Measurements from ENCODE around the gene RTBDN.

RTBDN gene

GRCh38 chr19:12834566-12834943 is at the start of gene RTBDN:
TSS of gene RTBDN (minus strand) at chr19:12834579. CDS start at chr19:12829979, 4,600 bp downstream.
- DNase-seq (ENCODE audit: low read depth), result no peak

DNA sequence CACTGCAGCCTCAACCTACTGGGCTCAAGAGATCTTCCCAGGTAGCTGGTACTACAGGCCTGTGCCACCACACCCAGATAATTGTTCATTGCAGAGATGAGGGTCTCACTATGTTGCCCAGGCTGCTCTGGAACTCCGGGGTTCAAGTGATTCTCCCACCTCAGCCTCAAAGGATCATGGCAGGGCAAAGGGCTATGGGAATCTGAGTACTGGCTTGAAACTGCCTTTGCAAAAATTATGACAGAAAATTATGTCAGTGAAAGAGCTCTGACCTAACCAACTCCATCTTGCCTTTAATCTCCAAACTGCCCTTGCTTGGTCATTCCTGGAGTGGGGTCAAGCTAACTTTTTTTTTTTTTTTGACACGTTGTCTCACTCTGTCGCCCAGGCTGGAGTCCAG is 48.2 kb upstream of the RTBDN start:
- no peak for DNase-seq (ENCODE audit: low read depth)

DNA sequence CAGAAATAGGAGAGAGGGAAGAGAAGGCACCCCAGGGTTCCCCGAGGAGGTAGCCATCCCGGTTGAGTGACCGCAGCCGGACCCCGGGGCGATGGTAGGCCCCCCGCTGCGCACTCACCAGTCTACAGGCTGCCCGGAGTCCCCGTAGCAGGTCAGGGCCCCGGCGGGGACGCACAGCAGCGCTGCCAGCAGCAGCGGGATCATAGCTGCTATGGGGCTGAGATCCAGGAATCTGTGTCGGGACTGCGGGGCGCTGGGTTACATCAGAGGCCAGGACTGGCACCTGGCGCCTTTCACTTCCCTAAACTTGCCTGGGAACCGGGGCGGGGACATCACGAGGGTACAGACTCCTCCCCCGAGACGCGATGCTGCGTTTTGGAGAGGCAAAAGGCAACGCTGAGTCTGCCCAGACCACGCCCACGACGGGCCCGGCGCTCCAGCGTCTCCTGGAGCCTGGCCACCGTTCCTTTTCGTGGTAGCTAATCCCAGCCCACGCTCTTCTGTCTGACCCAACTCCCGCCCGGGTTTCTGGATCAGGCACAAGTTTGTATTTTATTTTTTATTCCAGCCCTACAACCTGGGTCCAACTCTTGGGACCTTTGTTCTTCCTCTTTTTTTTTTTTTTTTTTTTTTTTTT is 46.9 kb upstream of the RTBDN start, which contains the start of gene DNASE2:
DNASE2 (minus strand) TSS at position 278 of the 637 bp plus-strand sequence; CDS start at position 204, 74 bp downstream.
- peak; percentile 75 for DNase-seq (ENCODE audit: low read depth)

DNA sequence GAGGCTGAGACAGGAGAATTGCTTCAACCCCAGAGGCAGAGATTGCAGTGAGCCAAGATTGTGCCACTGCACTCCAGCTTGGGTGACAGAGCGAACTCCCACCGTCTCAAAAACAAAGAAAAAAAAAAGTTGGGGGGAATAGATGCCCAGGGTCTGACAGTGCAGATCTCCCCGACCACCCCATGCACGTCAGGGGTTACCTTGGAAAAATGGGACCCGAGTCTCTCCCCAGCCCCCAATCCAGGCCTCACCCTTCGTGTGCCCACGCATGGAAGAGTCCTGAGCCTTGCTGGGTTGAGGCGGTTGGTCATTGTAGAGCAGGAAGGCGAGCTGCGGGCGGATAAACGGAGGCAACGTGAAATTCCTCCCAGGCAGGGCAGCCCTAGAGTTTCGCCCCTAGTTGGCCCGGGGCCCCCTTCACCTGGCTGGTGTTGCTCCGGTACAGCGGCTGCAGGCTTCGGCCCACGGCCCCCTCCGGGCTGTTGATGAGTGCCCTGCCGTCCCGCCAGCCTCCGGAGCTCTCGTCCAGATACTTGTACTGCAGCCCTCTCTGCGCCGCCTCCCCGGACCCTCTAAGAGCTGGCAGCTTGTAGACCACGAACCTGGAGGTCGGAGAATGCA is 46.3 kb upstream of the RTBDN start:
- no peak for DNase-seq (ENCODE audit: low read depth)

DNA sequence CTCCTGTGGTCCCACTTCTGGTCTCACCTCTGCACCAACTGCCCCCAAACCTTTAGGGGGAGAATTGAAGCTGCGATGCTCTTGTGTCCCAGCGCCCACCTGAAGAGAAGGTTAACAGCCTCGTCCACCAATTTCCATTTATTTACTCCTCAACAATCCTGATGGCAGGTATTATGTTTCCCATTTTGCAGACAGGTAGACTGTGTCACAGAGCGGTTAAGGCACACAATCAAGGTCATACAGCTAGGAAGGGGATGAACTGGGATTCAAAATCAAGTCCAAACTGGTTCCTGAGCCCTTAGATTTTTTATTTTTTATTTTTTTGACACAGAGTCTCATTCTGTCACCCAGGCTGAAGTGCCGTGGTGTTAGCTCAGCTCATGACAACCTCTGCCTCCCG is 40.7 kb upstream of the RTBDN start:
- DNase-seq (ENCODE audit: low read depth), result no peak

- no peak for DNase-seq (ENCODE audit: low read depth)
These were observed 39.7 kb upstream of the RTBDN start for GRCh38 chr19:12873891-12874745.

GRCh38 chr19:12872941-12873890 is 38.8 kb upstream of the RTBDN start:
- DNase-seq (ENCODE audit: low read depth), result peak; percentile 42

DNA sequence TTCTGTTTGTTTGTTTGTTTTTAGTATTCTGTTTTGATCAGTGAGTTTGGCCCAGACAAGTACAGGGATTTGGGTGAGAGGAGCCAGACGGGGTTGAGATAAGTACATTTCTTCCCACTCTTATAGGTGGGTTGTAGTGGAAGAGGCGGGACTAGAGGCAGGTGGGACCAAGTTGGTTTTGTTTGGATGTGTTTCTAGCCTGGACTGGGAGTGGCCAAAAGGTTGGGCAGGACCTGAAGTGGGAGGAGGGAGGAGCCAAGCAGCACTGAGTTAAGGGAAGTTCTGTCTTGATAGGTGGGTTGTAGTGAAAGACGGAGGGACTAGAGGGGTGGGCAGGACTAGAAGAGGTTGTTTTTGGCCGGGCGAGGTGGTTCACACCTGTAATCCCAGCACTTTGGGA is 37.9 kb upstream of the RTBDN start:
- no peak for DNase-seq (ENCODE audit: low read depth)

- no peak for DNase-seq (ENCODE audit: low read depth)
These were observed 37.3 kb upstream of the RTBDN start for GRCh38 chr19:12871681-12872080.

GRCh38 chr19:12868540-12869112 is 34.2 kb upstream of the RTBDN start:
- no peak for DNase-seq (ENCODE audit: low read depth)

DNA sequence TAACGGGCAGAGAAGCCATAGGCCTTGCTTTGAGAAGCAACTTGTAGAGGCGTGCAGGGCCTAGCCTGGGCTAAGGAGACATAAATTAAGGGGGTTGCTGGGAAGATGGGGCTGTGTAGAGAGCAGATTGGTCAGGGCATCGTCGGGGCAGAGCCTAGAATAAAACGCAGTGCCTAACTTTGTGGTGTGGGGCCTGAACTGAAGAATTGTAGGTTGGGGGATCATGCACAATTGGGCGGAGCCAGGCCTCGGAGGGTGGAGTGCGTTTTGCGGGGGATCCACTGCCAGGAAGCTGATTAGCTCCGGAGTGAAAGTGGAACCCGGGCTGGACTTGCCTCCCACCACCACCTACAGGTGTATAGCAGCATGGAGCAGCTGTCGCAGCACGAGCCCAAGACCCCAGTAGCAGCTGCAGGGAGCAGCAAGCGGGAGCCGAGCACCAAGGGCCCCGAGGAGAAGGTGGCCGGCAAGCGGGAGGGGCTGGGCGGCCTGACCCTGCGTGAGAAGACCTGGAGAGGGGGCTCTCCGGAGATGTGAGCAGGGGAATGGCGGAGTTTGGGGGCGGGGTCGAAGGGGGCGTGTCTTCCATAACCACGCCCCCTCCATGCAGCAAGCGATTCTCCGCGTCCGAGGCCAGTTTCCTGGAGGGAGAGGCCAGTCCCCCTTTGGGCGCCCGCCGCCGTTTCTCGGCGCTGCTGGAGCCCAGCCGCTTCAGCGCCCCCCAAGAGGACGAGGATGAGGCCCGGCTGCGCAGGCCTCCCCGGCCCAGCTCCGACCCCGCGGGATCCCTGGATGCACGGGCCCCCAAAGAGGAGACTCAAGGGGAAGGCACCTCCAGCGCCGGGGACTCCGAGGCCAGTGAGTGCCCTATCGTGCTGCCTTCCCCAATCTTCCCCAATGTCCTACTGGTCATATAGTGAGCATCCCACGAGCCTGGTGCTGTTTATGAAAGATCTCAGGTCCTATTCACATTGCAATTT is 33.0 kb upstream of the RTBDN start:
- peak; percentile 43 for DNase-seq (ENCODE audit: low read depth)

- DNase-seq (ENCODE audit: low read depth), result no peak
These were observed 32.2 kb upstream of the RTBDN start for GRCh38 chr19:12866416-12867119.

DNA sequence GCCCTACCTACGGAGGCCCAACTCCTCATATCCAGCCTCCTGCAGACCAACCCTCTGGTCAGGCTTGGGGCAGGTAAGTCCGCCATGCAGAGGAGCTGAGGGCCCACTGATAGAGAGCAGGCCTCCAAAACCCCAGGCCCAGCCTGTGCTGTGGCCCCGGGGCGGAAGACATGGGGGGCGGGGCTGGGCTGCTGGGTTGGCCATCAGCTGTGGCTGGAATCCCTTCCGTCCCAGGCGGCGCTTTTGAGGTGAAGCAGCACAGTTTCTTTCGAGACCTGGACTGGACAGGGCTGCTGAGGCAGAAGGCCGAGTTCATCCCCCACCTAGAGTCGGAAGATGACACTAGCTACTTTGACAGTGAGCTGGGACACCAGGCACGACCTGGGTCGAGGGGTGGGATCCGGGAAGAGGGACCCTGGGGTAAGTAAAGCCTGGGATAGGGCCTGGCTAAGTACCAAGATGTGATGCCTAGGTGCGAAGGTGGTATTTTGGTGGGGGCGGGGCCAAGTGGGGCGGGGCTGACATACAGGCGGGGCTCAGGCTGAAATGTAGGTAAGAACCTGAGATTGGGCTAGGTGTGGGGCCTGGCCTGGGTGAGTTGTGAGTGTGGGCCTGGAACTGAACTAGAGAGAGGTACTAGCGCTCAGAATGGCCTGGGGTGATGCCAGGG is 31.5 kb upstream of the RTBDN start:
- DNase-seq (ENCODE audit: low read depth), result no peak

- no peak for DNase-seq (ENCODE audit: low read depth)
These were observed 30.6 kb upstream of the RTBDN start for GRCh38 chr19:12864721-12865715.

GRCh38 chr19:12864143-12864542 is 29.8 kb upstream of the RTBDN start:
- no peak for DNase-seq (ENCODE audit: low read depth)

DNA sequence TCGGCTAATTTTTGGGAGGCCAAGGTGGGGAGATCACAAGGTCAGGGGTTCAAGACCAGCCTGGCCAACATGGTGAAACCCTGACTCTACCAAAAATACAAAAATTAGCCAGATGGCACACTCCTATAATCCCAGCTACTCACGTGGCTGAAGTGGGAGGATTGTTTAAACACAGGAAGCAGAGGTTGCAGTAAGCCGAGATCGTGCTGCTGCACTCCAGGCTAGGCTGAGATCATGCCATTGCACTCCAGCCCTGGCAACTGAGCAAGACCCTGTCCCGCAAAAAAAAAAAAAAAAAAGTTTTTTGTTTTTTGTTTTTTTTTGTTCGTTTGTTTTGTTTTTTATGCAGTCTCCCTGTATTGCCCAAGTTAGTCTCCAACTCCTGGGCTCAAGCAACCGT is 25.2 kb upstream of the RTBDN start:
- no peak for DNase-seq (ENCODE audit: low read depth)

GRCh38 chr19:12858041-12858928 is 23.9 kb upstream of the RTBDN start:
- DNase-seq (ENCODE audit: low read depth), result no peak
